Measurements from ENCODE around the gene DDOST.

- TF ChIP-seq GATA3 (IDR thresholded peaks at IDR 0.05; ENCODE audit: low read depth, low read length) (no peak), GATA2 (IDR thresholded peaks at IDR 0.05; ENCODE audit: low read depth, low read length) (no peak)
Measured at GRCh38 chr1:20644416-20644815, 16.8 kb downstream of the DDOST start.

Data from SH-SY5Y (cell line).